ENCODE data around the gene ZNF672.

ZNF672 gene

DNA sequence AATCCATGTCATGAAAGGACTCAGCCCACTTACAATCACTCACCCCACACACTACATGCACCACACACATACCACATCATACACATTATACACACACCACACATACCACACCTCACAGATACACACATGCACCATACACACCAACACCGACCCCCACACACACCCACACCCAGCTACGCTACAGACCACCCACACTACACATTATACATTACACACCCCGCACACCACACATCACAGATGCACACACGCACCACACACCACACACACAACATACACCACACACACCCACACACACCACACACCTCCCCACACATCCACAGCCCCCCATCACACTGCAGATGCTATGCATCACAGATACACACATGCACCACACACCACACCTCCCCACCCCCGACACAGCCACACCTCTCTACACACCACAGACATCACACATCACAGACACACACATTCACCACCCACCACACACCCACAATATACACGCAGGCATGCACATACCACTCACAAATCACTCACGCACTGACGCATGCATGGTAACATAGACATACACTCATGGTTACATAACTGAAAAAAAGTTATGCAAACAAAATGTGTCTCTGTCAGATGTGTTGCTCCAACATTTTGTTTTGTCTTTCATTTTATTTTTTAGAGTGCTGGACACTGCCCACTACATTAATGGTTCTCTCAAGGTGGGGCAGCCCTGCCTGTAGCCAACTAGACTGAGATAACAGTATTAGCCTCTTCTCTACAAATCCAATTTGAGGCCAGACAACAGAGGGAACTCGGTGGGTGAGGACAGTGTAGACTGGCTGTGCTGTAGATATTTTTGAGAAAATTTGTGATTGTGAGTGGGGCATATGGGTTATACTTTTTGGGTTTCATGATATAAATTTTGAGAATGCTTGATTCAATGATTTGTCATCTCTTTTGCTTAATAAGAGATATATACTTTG lies 52.8 kb downstream of the ZNF672 start:
- no peak for DNase-seq

DNA sequence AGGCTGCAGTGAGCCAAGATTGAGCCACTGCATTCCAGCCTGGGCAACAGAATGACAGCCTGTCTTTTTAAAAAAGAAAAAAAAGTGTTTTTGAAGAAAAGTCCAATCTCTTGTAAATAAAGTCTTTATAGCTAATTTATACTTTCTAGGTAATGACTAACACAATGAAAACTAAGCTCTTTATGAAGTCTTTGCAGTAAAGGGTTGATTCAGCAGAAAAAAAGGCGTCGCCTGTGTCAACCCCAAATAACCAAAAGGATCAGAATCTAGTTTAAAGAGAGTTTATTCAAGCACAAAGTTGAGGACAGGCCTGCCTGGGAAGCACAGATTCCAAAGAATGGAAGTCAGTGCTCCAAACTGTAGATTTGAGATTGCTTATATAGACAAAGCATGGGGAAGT lies 53.7 kb downstream of the ZNF672 start:
- no peak for DNase-seq

DNA sequence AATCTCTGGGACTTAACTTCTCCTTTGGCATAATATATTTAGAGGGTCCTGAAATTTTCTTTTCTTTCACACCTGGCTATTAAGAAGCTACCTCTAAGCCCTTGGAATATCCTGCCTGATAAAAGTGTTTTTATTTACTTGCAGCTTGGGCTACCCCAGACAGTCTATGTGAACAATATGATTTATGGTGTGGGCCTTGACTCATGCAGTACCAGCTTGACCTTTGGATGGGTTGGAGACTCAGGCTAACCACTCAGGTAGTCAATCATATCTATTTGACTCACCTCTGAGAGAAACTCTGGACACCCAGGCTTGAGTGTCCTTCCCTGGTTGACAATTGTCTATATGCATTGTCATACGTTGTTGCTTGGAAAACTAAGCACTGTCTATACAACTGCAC lies 54.6 kb downstream of the ZNF672 start:
- DNase-seq, result no peak

DNA sequence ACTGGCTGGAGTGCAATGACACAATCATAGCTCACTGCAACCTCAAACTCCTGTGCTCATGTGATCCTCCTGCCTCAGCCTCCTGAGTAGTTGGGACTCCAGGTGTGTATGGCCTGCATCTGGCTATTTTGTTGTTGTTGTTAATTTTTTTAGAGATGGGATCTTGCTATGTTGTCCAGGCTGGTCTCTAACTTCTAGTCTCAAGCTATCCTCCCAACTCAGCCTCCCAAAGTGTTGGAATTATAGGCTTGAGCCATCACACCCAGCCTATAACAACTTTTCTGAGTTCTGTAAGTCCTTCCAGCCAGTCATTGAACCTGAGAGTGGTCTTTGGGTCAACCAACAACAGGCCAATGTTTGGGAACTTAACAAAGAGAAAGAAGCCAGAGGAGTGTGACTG lies 56.8 kb downstream of the ZNF672 start:
- DNase-seq, result no peak

DNA sequence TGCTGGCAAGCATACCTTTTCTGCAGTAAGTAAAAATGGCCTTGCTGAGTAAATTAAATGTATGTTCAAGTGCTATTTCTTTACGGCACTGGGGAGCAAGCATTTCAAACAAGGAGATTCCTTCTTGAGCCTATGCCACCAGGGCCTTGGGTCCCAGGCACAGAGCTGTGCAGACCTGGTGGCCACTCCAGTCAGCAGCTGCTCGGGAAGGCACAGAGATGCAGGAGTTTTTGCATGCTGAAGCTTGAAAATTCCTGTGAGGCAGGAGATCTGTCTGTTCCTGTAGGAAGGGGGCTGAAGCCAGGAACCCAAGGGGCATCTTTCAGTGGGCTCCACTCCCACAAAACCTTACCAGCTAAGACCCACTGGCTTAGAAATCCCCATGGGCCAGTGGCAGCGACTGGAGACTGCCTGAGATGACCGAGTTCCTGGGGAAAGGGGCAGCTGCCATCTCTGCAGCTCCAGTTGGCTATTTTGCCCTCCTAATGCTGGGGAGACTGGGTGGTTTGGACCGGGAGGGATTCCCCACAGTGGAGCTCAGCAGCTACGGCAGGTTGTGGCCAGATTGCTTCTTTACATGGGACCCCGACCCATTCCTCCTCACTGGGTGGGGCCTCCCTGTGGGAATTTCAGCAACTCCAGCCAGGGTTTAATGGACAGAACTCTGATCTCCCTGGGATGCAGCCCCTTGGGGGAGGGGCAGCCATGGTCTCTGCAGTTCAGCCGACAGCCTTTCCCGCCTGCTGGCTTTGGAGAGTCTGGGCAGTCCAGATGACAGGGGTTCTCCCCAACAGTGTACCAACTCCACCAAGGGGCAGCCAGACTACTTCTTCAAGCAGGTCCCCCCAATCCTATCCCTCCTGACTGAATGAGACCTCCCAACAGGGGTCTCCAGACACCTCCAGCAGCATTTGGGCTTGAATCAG lies 59.7 kb downstream of the ZNF672 start:
- no peak for DNase-seq

Measured in fibroblast of skin of abdomen (primary cell).